Smooth muscle cell (in vitro differentiated cells): ENCODE data around the gene PDE2A. TPM values are rescaled to one million over a fixed set of nuclear protein-coding genes. Genes with fewer than 3 reads are reported as not detected.

Experiments
- DNase-seq: peaks from one replicate; lab custom pipeline; 2025; ENCODE audit not compliant: unreplicated experiment; lab: John Stamatoyannopoulos, UW
- H2AFZ ChIP-seq: fragments of 200-600 bp; sonication (generic); 2 replicates; pipeline ENCODE4 v1.6.0; 2016; ENCODE audit warnings: antibody characterized with exemption, low read depth, mild to moderate bottlenecking
- H3F3A ChIP-seq: fragments of 200-600 bp; sonication (generic); 2 replicates; pipeline ENCODE4 v1.6.0; 2017; ENCODE audit warnings: antibody characterized with exemption, low read depth
- H3K27ac ChIP-seq: fragments of 200-600 bp; sonication (generic); 2 replicates; pipeline ENCODE4 v1.5.1; 2016; ENCODE audit warnings: low read depth, mild to moderate bottlenecking
- H3K27me3 ChIP-seq: fragments of 200-600 bp; sonication (generic); 2 replicates; pipeline ENCODE4 v1.6.1; 2016; ENCODE audit warnings: low read depth, mild to moderate bottlenecking
- H3K36me3 ChIP-seq: fragments of 200-600 bp; sonication (generic); 2 replicates; pipeline ENCODE4 v1.5.1; 2016; ENCODE audit warnings: low read depth
- H3K4me1 ChIP-seq: fragments of 200-600 bp; sonication (generic); 2 replicates; pipeline ENCODE4 v1.5.1; 2016; ENCODE audit warnings: low read depth
- H3K4me2 ChIP-seq: fragments of 200-600 bp; sonication (generic); 2 replicates; pipeline ENCODE4 v1.6.0; 2016; ENCODE audit warnings: mild to moderate bottlenecking
- H3K4me3 ChIP-seq: fragments of 200-600 bp; sonication (generic); 2 replicates; pipeline ENCODE4 v1.5.1; 2016; ENCODE audit warnings: mild to moderate bottlenecking
- H3K79me2 ChIP-seq: fragments of 200-600 bp; sonication (generic); 2 replicates; pipeline ENCODE4 v1.6.0; 2016; ENCODE audit warnings: low read depth, mild to moderate bottlenecking
- H3K9ac ChIP-seq: fragments of 200-600 bp; sonication (generic); 2 replicates; pipeline ENCODE4 v1.6.0; 2016; ENCODE audit warnings: low read depth
- H3K9me3 ChIP-seq: fragments of 200-600 bp; sonication (generic); replicated peaks from 2 replicates; pipeline ENCODE4 v1.5.1; 2016; ENCODE audit warnings: low read depth
- H4K20me1 ChIP-seq: fragments of 200-600 bp; sonication (generic); 2 replicates; pipeline ENCODE4 v1.6.0; 2016; ENCODE audit warnings: low read depth
- CTCF ChIP-seq: fragments of 200-600 bp; sonication (generic); IDR thresholded peaks from 2 replicates; pipeline ENCODE4 v1.5.1; 2017; ENCODE audit warnings: borderline replicate concordance, mild to moderate bottlenecking, antibody characterized with exemption; ENCODE audit not compliant: insufficient read depth, poor library complexity, severe bottlenecking
- WGBS: methylation state at CpG from one replicate; pipeline ENCODE4 v1.1.7; 2016; ENCODE audit warnings: low lambda C conversion rate; 5-methylcytosine and 5-hydroxymethylcytosine counted together
- polyA plus RNA-seq: library from polyadenylated mRNA; unstranded; fragments of >200 nt; fragmentation: Nextera tagmentation; extraction: Ambion mirVana; gene quantifications from 2 replicates; pipeline ENCODE4 v1.2.1, GENCODE V29; 2016
- total RNA-seq: library from RNA; depleted of rRNA; stranded (reverse); fragments of >200 nt; gene quantifications from 2 replicates; pipeline ENCODE4 v1.2.3, GENCODE V29; 2014

Gene PDE2A
- total and polyA plus RNA-seq, 2 experiments from 2014 or later: 1.0 TPM; not detected in 1

DNA sequence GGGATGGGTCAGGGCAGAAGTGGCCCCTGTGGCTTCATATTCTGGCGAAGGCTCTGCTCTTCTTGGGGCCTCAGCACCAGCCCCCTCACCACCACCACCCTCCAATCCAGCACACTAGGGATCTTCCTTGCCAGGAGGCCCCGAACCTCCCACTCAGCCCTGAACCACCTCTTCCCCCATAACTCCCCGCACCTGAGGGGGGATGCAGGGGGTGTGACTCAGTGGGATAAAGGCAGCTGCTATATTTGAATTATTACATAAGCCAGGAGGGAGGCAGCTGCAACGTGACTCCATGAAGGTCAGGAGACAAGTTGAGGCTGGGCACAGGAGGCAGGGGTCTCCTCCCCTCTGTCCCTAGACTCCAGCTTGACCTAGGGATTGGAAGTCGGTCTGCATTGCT, 5.6 kb upstream of the PDE2A start:
- H4K20me1 ChIP-seq: peaks cover 32% of the 10 kb centered on the region
- H3F3A ChIP-seq: peaks cover 5% of the 10 kb centered on the region
- peaks cover 12% of the 10 kb centered on the region for H3K4me1 ChIP-seq
- no peaks in the 10 kb centered on the region for H3K9me3 ChIP-seq
- H3K9ac ChIP-seq: no peak overlapping the region
- no peak for DNase-seq
- H3K4me3 ChIP-seq: no peak overlapping the region
- no peak for TF ChIP-seq CTCF
- no peaks in the 10 kb centered on the region for H3K79me2 ChIP-seq
- WGBS: 81% methylated on average over 5 of the region's 5 CpGs
- H3K27me3 ChIP-seq: peaks cover 29% of the 10 kb centered on the region
- H3K36me3 ChIP-seq: no peaks in the 10 kb centered on the region
- no peak overlapping the region for H3K4me2 ChIP-seq
- H2AFZ ChIP-seq: no peak overlapping the region
- no peak overlapping the region for H3K27ac ChIP-seq

DNA sequence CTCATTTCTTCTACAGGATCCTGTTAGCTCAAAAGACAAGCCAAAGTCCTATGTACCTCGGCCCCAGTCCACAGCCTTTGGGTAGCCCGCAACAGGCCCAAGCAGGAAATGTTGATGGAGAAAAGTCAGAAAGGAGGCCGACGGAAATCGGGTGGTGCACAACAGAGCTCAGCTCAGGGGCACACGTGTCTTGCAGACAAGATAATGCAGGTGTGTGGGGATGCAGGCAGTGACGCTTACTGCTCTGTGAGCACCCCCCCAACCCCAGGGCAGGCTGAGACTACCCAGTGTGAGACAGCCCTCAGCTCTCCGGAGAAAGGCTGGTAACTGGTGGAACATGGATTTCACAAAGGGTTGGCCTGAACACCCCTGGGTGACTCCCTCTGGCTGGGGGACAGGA, 4.3 kb upstream of the PDE2A start:
- Histone ChIP-seq H2AFZ (no peak overlapping the region), H3K4me2 (no peak overlapping the region), H3K79me2 (no peaks in the 10 kb centered on the region), H3K9ac (no peak overlapping the region), H3K36me3 (no peaks in the 10 kb centered on the region), H3K27ac (no peak overlapping the region), H3K9me3 (no peaks in the 10 kb centered on the region), H3K4me3 (no peak overlapping the region), H3K27me3 (peaks cover 42% of the 10 kb centered on the region), H3F3A (no peaks in the 10 kb centered on the region), H4K20me1 (peaks cover 23% of the 10 kb centered on the region), H3K4me1 (peaks cover 6% of the 10 kb centered on the region)
- no peak for TF ChIP-seq CTCF
- WGBS: 86% methylated on average over 8 of the region's 8 CpGs
- DNase-seq: no peak

DNA sequence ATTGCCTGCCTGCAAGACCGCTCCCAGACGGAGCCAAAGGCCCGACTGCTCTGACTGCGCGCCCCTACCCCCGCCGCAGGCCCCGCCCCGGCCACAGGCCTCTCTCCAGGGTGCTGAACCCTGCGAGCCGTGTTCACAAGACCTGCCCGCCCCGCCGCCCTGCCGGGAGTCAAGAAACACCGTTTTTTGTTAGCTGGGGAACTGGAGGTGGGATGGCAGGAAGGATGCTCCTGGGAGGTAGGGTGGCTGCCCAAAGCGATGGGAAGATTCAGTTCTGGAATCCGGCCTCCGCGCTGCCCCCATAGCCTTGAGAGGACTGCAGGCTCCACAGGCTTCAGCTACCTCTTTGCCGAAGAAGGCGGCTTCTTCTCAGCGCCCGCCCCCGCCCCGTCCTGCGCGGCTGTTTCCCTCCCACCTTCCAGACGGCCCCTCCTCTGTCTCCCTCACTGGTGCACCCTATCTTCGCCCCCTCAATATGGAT, 2.7 kb upstream of the PDE2A start:
- DNase-seq: peak; percentile 33
- TF ChIP-seq CTCF: no peak
- 1% methylated on average over 29 of the region's 30 CpGs for WGBS
- no peaks in the 10 kb centered on the region for H3K36me3 ChIP-seq
- peaks cover 56% of the 10 kb centered on the region for H3K27me3 ChIP-seq
- H2AFZ ChIP-seq: no peak overlapping the region
- H3K4me3 ChIP-seq: no peak overlapping the region
- H3K4me2 ChIP-seq: no peak overlapping the region
- no peaks in the 10 kb centered on the region for H3F3A ChIP-seq
- H3K9ac ChIP-seq: no peak overlapping the region
- H3K9me3 ChIP-seq: no peaks in the 10 kb centered on the region
- H3K79me2 ChIP-seq: no peaks in the 10 kb centered on the region
- no peak overlapping the region for H3K27ac ChIP-seq
- H3K4me1 ChIP-seq: peaks cover 6% of the 10 kb centered on the region
- peaks cover 9% of the 10 kb centered on the region for H4K20me1 ChIP-seq

GRCh38 chr11:72675221-72675620, 999 bp upstream of the PDE2A start:
- 60% methylated on average over 2 of the region's 2 CpGs for WGBS
- Histone ChIP-seq H3K4me2 (no peak overlapping the region), H3K9me3 (no peaks in the 10 kb centered on the region), H3K27me3 (peaks cover 62% of the 10 kb centered on the region), H3F3A (no peaks in the 10 kb centered on the region), H3K9ac (no peak overlapping the region), H4K20me1 (no peaks in the 10 kb centered on the region), H3K4me1 (peaks cover 6% of the 10 kb centered on the region), H3K79me2 (no peaks in the 10 kb centered on the region), H3K4me3 (no peak overlapping the region), H2AFZ (no peak overlapping the region), H3K27ac (no peak overlapping the region), H3K36me3 (no peaks in the 10 kb centered on the region)
- no peak for DNase-seq
- TF ChIP-seq CTCF: no peak
